DOHH2 (cell line): Measurements from ENCODE around the gene MAFG.

Source experiments
- H3F3A ChIP-seq: fragments of 200-600 bp; sonication (generic), shearing (Covaris generic); 2 replicates; pipeline ENCODE4 v1.6.0; 2016; ENCODE audit warnings: antibody characterized with exemption, mild to moderate bottlenecking; ENCODE audit not compliant: control insufficient read depth, insufficient read depth
- H3K27ac ChIP-seq: fragments of 200-600 bp; sonication (generic); 2 replicates; pipeline ENCODE4 v1.5.1; 2014; ENCODE audit warnings: low read depth, mild to moderate bottlenecking, low read length, moderate library complexity
- H3K27me3 ChIP-seq: fragments of 200-600 bp; sonication (generic); 2 replicates; pipeline ENCODE4 v1.6.1; 2014; ENCODE audit warnings: mild to moderate bottlenecking, low read length, mixed read lengths; ENCODE audit not compliant: control insufficient read depth
- H3K36me3 ChIP-seq: fragments of 200-600 bp; sonication (generic); 2 replicates; pipeline ENCODE4 v1.6.1; 2014; ENCODE audit warnings: mild to moderate bottlenecking, low read length, moderate library complexity, mixed read lengths; ENCODE audit not compliant: control insufficient read depth
- H3K4me1 ChIP-seq: fragments of 200-600 bp; sonication (generic); 2 replicates; pipeline ENCODE4 v1.6.1; 2014; ENCODE audit warnings: mild to moderate bottlenecking, low read length, mixed read lengths; ENCODE audit not compliant: control insufficient read depth
- H3K4me2 ChIP-seq: fragments of 200-600 bp; sonication (generic); 2 replicates; pipeline ENCODE4 v1.6.0; 2014; ENCODE audit warnings: mild to moderate bottlenecking, low read length, moderate library complexity
- H3K4me3 ChIP-seq: fragments of 200-600 bp; sonication (generic); 2 replicates; pipeline ENCODE4 v1.5.1; 2014; ENCODE audit warnings: mild to moderate bottlenecking, low read length, mixed read lengths
- H3K79me2 ChIP-seq: fragments of 200-600 bp; sonication (generic); 2 replicates; pipeline ENCODE4 v1.6.1; 2014; ENCODE audit warnings: mild to moderate bottlenecking, low read length, mixed read lengths; ENCODE audit not compliant: control insufficient read depth
- H3K9me2 ChIP-seq: fragments of 200-600 bp; sonication (generic); replicated peaks from 2 replicates; pipeline ENCODE4 v1.6.1; 2014; ENCODE audit warnings: mild to moderate bottlenecking, low read length, mixed read lengths; ENCODE audit not compliant: control insufficient read depth
- H3K9me3 ChIP-seq: fragments of 200-600 bp; sonication (generic); 2 replicates; pipeline ENCODE4 v1.6.1; 2014; ENCODE audit warnings: antibody characterized with exemption, low read length, mixed read lengths; ENCODE audit not compliant: control insufficient read depth, insufficient read depth
- H4K20me1 ChIP-seq: fragments of 200-600 bp; sonication (generic); 2 replicates; pipeline ENCODE4 v1.6.0; 2014; ENCODE audit warnings: low read depth, mild to moderate bottlenecking, antibody characterized with exemption, low read length, moderate library complexity; ENCODE audit not compliant: control insufficient read depth, insufficient read depth
- EZH2phosphoT487 ChIP-seq: fragments of 200-600 bp; sonication (generic); IDR thresholded peaks from 2 replicates; pipeline ENCODE4 v1.6.1; 2017; ENCODE audit warnings: borderline replicate concordance, mild to moderate bottlenecking, antibody characterized with exemption, low read length, moderate library complexity, mixed read lengths
- TF ChIP-seq, protein P1 (sequence below): fragments of 200-600 bp; sonication (generic); IDR thresholded peaks from one replicate; pipeline ENCODE4 v1.5.1; 2014; ENCODE audit warnings: antibody characterized with exemption, mild to moderate bottlenecking, low read depth, low read length; ENCODE audit not compliant: poor library complexity, severe bottlenecking

MAFG gene

GRCh38 chr17:81934850-81935708 is 7.5 kb upstream of the MAFG start:
- Histone ChIP-seq H3F3A (peaks cover 7% of the 10 kb centered on the region; the same call in 1 of the 2 replicates), H4K20me1 (no peaks in the 10 kb centered on the region), H3K27ac (no peak overlapping the region), H3K27me3 (no peaks in the 10 kb centered on the region), H3K4me2 (no peak overlapping the region), H3K4me1 (peaks cover 19% of the 10 kb centered on the region), H3K79me2 (peaks cover 15% of the 10 kb centered on the region), H3K36me3 (peaks cover 27% of the 10 kb centered on the region), H3K4me3 (no peak overlapping the region), H3K9me3 (no peaks in the 10 kb centered on the region), H3K9me2 (no peaks in the 10 kb centered on the region)
- no peak for TF ChIP-seq EZH2phosphoT487
- TF ChIP-seq, protein P1, sequence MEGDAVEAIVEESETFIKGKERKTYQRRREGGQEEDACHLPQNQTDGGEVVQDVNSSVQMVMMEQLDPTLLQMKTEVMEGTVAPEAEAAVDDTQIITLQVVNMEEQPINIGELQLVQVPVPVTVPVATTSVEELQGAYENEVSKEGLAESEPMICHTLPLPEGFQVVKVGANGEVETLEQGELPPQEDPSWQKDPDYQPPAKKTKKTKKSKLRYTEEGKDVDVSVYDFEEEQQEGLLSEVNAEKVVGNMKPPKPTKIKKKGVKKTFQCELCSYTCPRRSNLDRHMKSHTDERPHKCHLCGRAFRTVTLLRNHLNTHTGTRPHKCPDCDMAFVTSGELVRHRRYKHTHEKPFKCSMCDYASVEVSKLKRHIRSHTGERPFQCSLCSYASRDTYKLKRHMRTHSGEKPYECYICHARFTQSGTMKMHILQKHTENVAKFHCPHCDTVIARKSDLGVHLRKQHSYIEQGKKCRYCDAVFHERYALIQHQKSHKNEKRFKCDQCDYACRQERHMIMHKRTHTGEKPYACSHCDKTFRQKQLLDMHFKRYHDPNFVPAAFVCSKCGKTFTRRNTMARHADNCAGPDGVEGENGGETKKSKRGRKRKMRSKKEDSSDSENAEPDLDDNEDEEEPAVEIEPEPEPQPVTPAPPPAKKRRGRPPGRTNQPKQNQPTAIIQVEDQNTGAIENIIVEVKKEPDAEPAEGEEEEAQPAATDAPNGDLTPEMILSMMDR = no peak

- Histone ChIP-seq H3F3A (peaks cover 7% of the 10 kb centered on the region; the same call in 1 of the 2 replicates), H3K4me3 (no peak overlapping the region), H3K79me2 (peaks cover 15% of the 10 kb centered on the region), H3K27ac (no peak overlapping the region), H3K4me1 (peaks cover 19% of the 10 kb centered on the region), H3K27me3 (no peaks in the 10 kb centered on the region), H3K36me3 (peaks cover 27% of the 10 kb centered on the region), H4K20me1 (no peaks in the 10 kb centered on the region), H3K9me3 (no peaks in the 10 kb centered on the region), H3K9me2 (no peaks in the 10 kb centered on the region), H3K4me2 (no peak overlapping the region)
- TF ChIP-seq EZH2phosphoT487 = no peak
- TF ChIP-seq, protein P1 = no peak
Measured at GRCh38 chr17:81934098-81934757, 6.7 kb upstream of the MAFG start.

- Histone ChIP-seq H3F3A (0 out of 2 replicates have a peak, but pooled peaks cover 3% of the 10 kb centered on the region), H3K27ac (no peak overlapping the region), H3K79me2 (peaks cover 15% of the 10 kb centered on the region), H3K36me3 (peaks cover 27% of the 10 kb centered on the region), H3K9me2 (no peaks in the 10 kb centered on the region), H3K9me3 (no peaks in the 10 kb centered on the region), H3K27me3 (peaks cover 4% of the 10 kb centered on the region; the same call in 1 of the 2 replicates), H3K4me2 (no peak overlapping the region), H3K4me3 (no peak overlapping the region), H4K20me1 (no peaks in the 10 kb centered on the region), H3K4me1 (peaks cover 27% of the 10 kb centered on the region)
- TF ChIP-seq EZH2phosphoT487 = no peak
- TF ChIP-seq, protein P1 = no peak
Measured at GRCh38 chr17:81933178-81933699, 5.7 kb upstream of the MAFG start.
